Lung (tissue), 12 donors: ENCODE data around the gene MYO5C. TPM values are rescaled to one million over a fixed set of nuclear protein-coding genes. Genes with fewer than 3 reads are reported as not detected.

Experiments used
- ATAC-seq: fragments of 200-7000 bp; cut with Tn5 transposase; one replicate; pipeline ENCODE4 v1.9.1; 2020; ENCODE audit warnings: moderate number of reproducible peaks; ENCODE audit not compliant: insufficient read depth, low FRiP score
- DNase-seq, 3 donors: peaks; one replicate each; pipeline ENCODE4 v3.0.0-alpha.2; 2013 to 2017
- H3K27ac ChIP-seq, 2 donors: one replicate each; pipeline ENCODE4 v1.5.1; 2013; ENCODE audit warnings: mild to moderate bottlenecking in 2 of 2, moderate library complexity in 2 of 2, control low read depth in 1 of 2, inconsistent platforms in 1 of 2, low read depth in 1 of 2, low read length in 1 of 2
- H3K27me3 ChIP-seq, 3 donors: one replicate each; pipeline ENCODE4 v1.5.1; 2013; ENCODE audit warnings: low read length in 2 of 3; ENCODE audit not compliant: control insufficient read depth in 3 of 3, insufficient read depth in 3 of 3
- H3K36me3 ChIP-seq, 4 donors: one replicate each; pipeline ENCODE4 v1.5.1; 2013; ENCODE audit warnings: low read length in 4 of 4, mild to moderate bottlenecking in 1 of 4, moderate library complexity in 1 of 4; ENCODE audit not compliant: control insufficient read depth in 4 of 4, insufficient read depth in 4 of 4
- H3K4me1 ChIP-seq, 5 donors: one replicate each; pipeline ENCODE4 v1.5.1; 2013; ENCODE audit warnings: low read length in 5 of 5, mild to moderate bottlenecking in 2 of 5, moderate library complexity in 1 of 5; ENCODE audit not compliant: control insufficient read depth in 5 of 5, insufficient read depth in 5 of 5
- H3K4me3 ChIP-seq: one replicate; pipeline ENCODE4 v1.5.1; 2013; ENCODE audit warnings: mild to moderate bottlenecking, control low read depth, moderate library complexity
- H3K9ac ChIP-seq, 2 donors: one replicate each; pipeline ENCODE4 v1.5.1; 2013; ENCODE audit warnings: low read length in 2 of 2, control low read depth in 1 of 2; ENCODE audit not compliant: insufficient read depth in 1 of 2
- H3K9me3 ChIP-seq, 4 donors: one replicate each; pipeline ENCODE4 v1.5.1; 2013; ENCODE audit warnings: low read length in 3 of 4, mild to moderate bottlenecking in 1 of 4, moderate library complexity in 1 of 4; ENCODE audit not compliant: control insufficient read depth in 4 of 4, insufficient read depth in 3 of 4
- CTCF ChIP-seq: IDR thresholded peaks from 2 replicates; pipeline ENCODE4 v1.5.1; 2012; ENCODE audit warnings: mild to moderate bottlenecking; ENCODE audit errors: control extremely low read depth, extremely low read depth
- WGBS, 2 donors: extraction: QIAGEN DNeasy Blood & Tissue Kit; methylation state at CpG; one replicate each; pipeline ENCODE4 v1.1.7; 2013; 5-methylcytosine and 5-hydroxymethylcytosine counted together
- polyA plus RNA-seq, 2 donors: library from polyadenylated mRNA; stranded (reverse); fragments of 200-250 nt; gene quantifications; one replicate each; pipeline ENCODE4 v1.2.1, GENCODE V29; 2013
- total RNA-seq, 2 donors: library from RNA; depleted of rRNA in 1 of 2; stranded (reverse); fragments of >200 nt in 1 of 2; gene quantifications; one replicate each; pipeline ENCODE4 v1.2.1, GENCODE V29; 2014 to 2021
- donor health status: control.
- donor health status: control.
- donor health status: Bipolar disorder and iron deficiency.
- donor health status: healthy.
- donor health status: DM: yes; HTN: yes; CAD: no.

MYO5C gene
- total and polyA plus RNA-seq, 4 donors, result 11.1 to 70.1 (median 40.0) TPM

- WGBS, 2 donors, result 90 to 91% methylated on average over 1 of the region's 1 CpG
- ATAC-seq, result no peak
- peaks cover 0 to 7% (median 0%) of the 10 kb centered on the region in 4 donors for H3K36me3 ChIP-seq
These were observed 94.7 kb downstream of the MYO5C start for GRCh38 chr15:52200831-52201365.

GRCh38 chr15:52199271-52199670 lies 96.3 kb downstream of the MYO5C start:
- Histone ChIP-seq H3K9ac (no peak overlapping the region), H3K4me3 (no peak overlapping the region), H3K36me3 (peaks cover 0 to 1% (median 0%) of the 10 kb centered on the region in 4 donors), H3K27ac (no peak overlapping the region), H3K27me3 (no peaks in the 10 kb centered on the region), H3K4me1 (no peaks in the 10 kb centered on the region), H3K9me3 (no peaks in the 10 kb centered on the region)
- no peak for TF ChIP-seq CTCF
- ATAC-seq (no peak), DNase-seq (no peak)
- WGBS, 2 donors, result 82 to 94% methylated on average over 2 of the region's 2 CpGs

More at GRCh38 chr15:52200831-52201365, 94.7 kb downstream of the MYO5C start:
- no peak overlapping the region for H3K9ac ChIP-seq
- no peak for DNase-seq
- no peaks in the 10 kb centered on the region for H3K9me3 ChIP-seq
- H3K4me1 ChIP-seq, result no peaks in the 10 kb centered on the region
- no peak overlapping the region for H3K4me3 ChIP-seq
- TF ChIP-seq CTCF, result no peak
- no peak overlapping the region for H3K27ac ChIP-seq
- no peaks in the 10 kb centered on the region for H3K27me3 ChIP-seq

GRCh38 chr15:52196891-52197290 lies 98.7 kb downstream of the MYO5C start:
- Histone ChIP-seq H3K27ac (no peak overlapping the region), H3K4me3 (no peak overlapping the region), H3K27me3 (no peaks in the 10 kb centered on the region), H3K9me3 (no peaks in the 10 kb centered on the region), H3K36me3 (peaks cover 0 to 2% (median 0%) of the 10 kb centered on the region in 4 donors), H3K9ac (no peak overlapping the region), H3K4me1 (peaks cover 0 to under 1% (median 0%) of the 10 kb centered on the region in 5 donors)
- no peak for TF ChIP-seq CTCF
- DNase-seq, result no peak
- WGBS, 2 donors, result 71% methylated on average over 3 of the region's 3 CpGs
- ATAC-seq, result no peak

GRCh38 chr15:52193791-52194190 lies 101.8 kb downstream of the MYO5C start:
- Histone ChIP-seq H3K27ac (no peak overlapping the region), H3K4me1 (peaks cover 0 to 6% (median 0%) of the 10 kb centered on the region in 5 donors), H3K4me3 (no peak overlapping the region), H3K9ac (no peak overlapping the region), H3K36me3 (peaks cover 0 to 2% (median 0%) of the 10 kb centered on the region in 4 donors), H3K27me3 (no peaks in the 10 kb centered on the region), H3K9me3 (peaks cover 0 to 2% (median 0%) of the 10 kb centered on the region in 4 donors)
- TF ChIP-seq CTCF, result no peak
- DNase-seq, result no peak
- 79 to 93% methylated on average over 1 of the region's 1 CpG for WGBS, 2 donors
- ATAC-seq, result no peak
